SU-DHL-6 (cell line): Measurements from ENCODE around the gene GRIK4.

Experiments
- H2AFZ ChIP-seq: fragments of 200-600 bp; sonication (generic); 2 replicates; pipeline ENCODE4 v1.6.1; 2014; ENCODE audit warnings: low read depth, mild to moderate bottlenecking, moderate library complexity, mixed read lengths, antibody characterized with exemption, low read length; ENCODE audit not compliant: severe bottlenecking
- H3F3A ChIP-seq: fragments of 200-600 bp; shearing (Covaris generic); 2 replicates; pipeline ENCODE4 v1.6.0; 2016; ENCODE audit warnings: antibody characterized with exemption, mild to moderate bottlenecking; ENCODE audit not compliant: insufficient read depth
- H3K27ac ChIP-seq: fragments of 200-600 bp; sonication (generic); 2 replicates; pipeline ENCODE4 v1.5.1; 2016; ENCODE audit warnings: low read depth, mild to moderate bottlenecking, low read length, moderate library complexity, mixed read lengths
- H3K27me3 ChIP-seq: fragments of 200-600 bp; sonication (generic), shearing (Covaris generic); 2 replicates; pipeline ENCODE4 v1.6.0; 2014; ENCODE audit warnings: mild to moderate bottlenecking, low read length
- H3K36me3 ChIP-seq: fragments of 200-600 bp; sonication (generic); 2 replicates; pipeline ENCODE4 v1.6.1; 2014; ENCODE audit warnings: mild to moderate bottlenecking, low read length, mixed read lengths
- H3K4me2 ChIP-seq: fragments of 300-600, 200-600 bp; shearing (Covaris generic), sonication (generic); 2 replicates; pipeline ENCODE4 v1.6.0; 2014; ENCODE audit warnings: low read length, low read depth, mild to moderate bottlenecking; ENCODE audit not compliant: poor library complexity, severe bottlenecking
- H3K4me3 ChIP-seq: fragments of 200-600 bp; sonication (generic); 2 replicates; pipeline ENCODE4 v1.5.1; 2014; ENCODE audit warnings: antibody characterized with exemption, low read length, mild to moderate bottlenecking, mixed read lengths; ENCODE audit not compliant: insufficient read depth, poor library complexity, severe bottlenecking
- H3K79me2 ChIP-seq: fragments of 200-600 bp; sonication (generic); 2 replicates; pipeline ENCODE4 v1.6.1; 2014; ENCODE audit warnings: mild to moderate bottlenecking, low read length, moderate library complexity; ENCODE audit not compliant: insufficient read depth
- H3K9ac ChIP-seq: fragments of 200-600 bp; sonication (generic); 2 replicates; pipeline ENCODE4 v1.7.0; 2014; ENCODE audit warnings: mild to moderate bottlenecking, low read length
- H3K9me2 ChIP-seq: fragments of 200-600 bp; sonication (generic); replicated peaks from 2 replicates; pipeline ENCODE4 v1.6.1; 2014; ENCODE audit warnings: low read length; ENCODE audit not compliant: insufficient read depth
- H3K9me3 ChIP-seq: fragments of 200-600 bp; sonication (generic); 2 replicates; pipeline ENCODE4 v1.6.1; 2014; ENCODE audit warnings: low read length, mixed read lengths; ENCODE audit not compliant: insufficient read depth
- H4K20me1 ChIP-seq: fragments of 200-600 bp; sonication (generic); 2 replicates; pipeline ENCODE4 v1.6.1; 2014; ENCODE audit warnings: low read depth, mild to moderate bottlenecking, antibody characterized with exemption, low read length, moderate library complexity, mixed read lengths
- CTCF ChIP-seq: fragments of 200-600 bp; sonication (generic); IDR thresholded peaks from one replicate; pipeline ENCODE4 v1.5.1; 2017; ENCODE audit warnings: antibody characterized with exemption, mild to moderate bottlenecking, low read length, moderate library complexity; ENCODE audit not compliant: insufficient read depth, poor library complexity, severe bottlenecking
- EZH2phosphoT487 ChIP-seq: fragments of 200-600 bp; sonication (generic), shearing (Covaris generic); conservative IDR thresholded peaks from 2 replicates; pipeline ENCODE4 v1.6.1; 2018; ENCODE audit warnings: mild to moderate bottlenecking, antibody characterized with exemption, low read length, moderate library complexity, mixed read lengths

Gene GRIK4

GRCh38 chr11:120818097-120818496 lies 306.5 kb downstream of the GRIK4 start:
- Histone ChIP-seq H3K27ac (no peak overlapping the region), H3K9me3 (no peaks in the 10 kb centered on the region), H3F3A (no peaks in the 10 kb centered on the region), H3K27me3 (no peaks in the 10 kb centered on the region), H3K79me2 (no peaks in the 10 kb centered on the region), H3K4me3 (no peak overlapping the region), H3K4me2 (no peak overlapping the region), H3K36me3 (no peaks in the 10 kb centered on the region), H2AFZ (no peak overlapping the region), H4K20me1 (no peaks in the 10 kb centered on the region), H3K9ac (no peak overlapping the region), H3K9me2 (no peaks in the 10 kb centered on the region)
- TF ChIP-seq EZH2phosphoT487 (no peak), CTCF (no peak)

GRCh38 chr11:120819003-120819402 lies 307.5 kb downstream of the GRIK4 start:
- TF ChIP-seq EZH2phosphoT487 (no peak), CTCF (no peak)
- Histone ChIP-seq H3K9me3 (no peaks in the 10 kb centered on the region), H3K79me2 (no peaks in the 10 kb centered on the region), H3K4me2 (no peak overlapping the region), H3K9me2 (no peaks in the 10 kb centered on the region), H4K20me1 (no peaks in the 10 kb centered on the region), H3K27me3 (no peaks in the 10 kb centered on the region), H3K9ac (no peak overlapping the region), H3K27ac (no peak overlapping the region), H3F3A (no peaks in the 10 kb centered on the region), H2AFZ (no peak overlapping the region), H3K36me3 (no peaks in the 10 kb centered on the region), H3K4me3 (no peak overlapping the region)

GRCh38 chr11:120819437-120820365 lies 308.2 kb downstream of the GRIK4 start:
- TF ChIP-seq CTCF (no peak), EZH2phosphoT487 (no peak)
- Histone ChIP-seq H3K9me2 (no peaks in the 10 kb centered on the region), H3K4me2 (no peak overlapping the region), H3K36me3 (no peaks in the 10 kb centered on the region), H4K20me1 (no peaks in the 10 kb centered on the region), H3K9ac (no peak overlapping the region), H3K79me2 (no peaks in the 10 kb centered on the region), H3K27me3 (no peaks in the 10 kb centered on the region), H3K9me3 (no peaks in the 10 kb centered on the region), H3K4me3 (no peak overlapping the region), H3F3A (no peaks in the 10 kb centered on the region), H2AFZ (no peak overlapping the region), H3K27ac (no peak overlapping the region)
